Retinal pigment epithelial cell (primary cell): ENCODE measurements around the gene NCOA1.

Experiments used
- DNase-seq: peaks from one replicate; pipeline ENCODE4 v3.0.0-alpha.2; 2010; ENCODE audit warnings: low read depth
- H3K4me3 ChIP-seq: 2 replicates; pipeline ENCODE4 v1.5.1; 2011; ENCODE audit warnings: mild to moderate bottlenecking, low read length, control low read depth, moderate library complexity
- TF ChIP-seq, protein P1 (sequence below): conservative IDR thresholded peaks from 2 replicates; pipeline ENCODE4 v1.5.1; 2011; ENCODE audit warnings: low read depth, low read length, control low read depth, inconsistent platforms

NCOA1 gene

GRCh38 chr2:24819442-24820174 is 328.6 kb downstream of the NCOA1 start:
- TF ChIP-seq, protein P1, sequence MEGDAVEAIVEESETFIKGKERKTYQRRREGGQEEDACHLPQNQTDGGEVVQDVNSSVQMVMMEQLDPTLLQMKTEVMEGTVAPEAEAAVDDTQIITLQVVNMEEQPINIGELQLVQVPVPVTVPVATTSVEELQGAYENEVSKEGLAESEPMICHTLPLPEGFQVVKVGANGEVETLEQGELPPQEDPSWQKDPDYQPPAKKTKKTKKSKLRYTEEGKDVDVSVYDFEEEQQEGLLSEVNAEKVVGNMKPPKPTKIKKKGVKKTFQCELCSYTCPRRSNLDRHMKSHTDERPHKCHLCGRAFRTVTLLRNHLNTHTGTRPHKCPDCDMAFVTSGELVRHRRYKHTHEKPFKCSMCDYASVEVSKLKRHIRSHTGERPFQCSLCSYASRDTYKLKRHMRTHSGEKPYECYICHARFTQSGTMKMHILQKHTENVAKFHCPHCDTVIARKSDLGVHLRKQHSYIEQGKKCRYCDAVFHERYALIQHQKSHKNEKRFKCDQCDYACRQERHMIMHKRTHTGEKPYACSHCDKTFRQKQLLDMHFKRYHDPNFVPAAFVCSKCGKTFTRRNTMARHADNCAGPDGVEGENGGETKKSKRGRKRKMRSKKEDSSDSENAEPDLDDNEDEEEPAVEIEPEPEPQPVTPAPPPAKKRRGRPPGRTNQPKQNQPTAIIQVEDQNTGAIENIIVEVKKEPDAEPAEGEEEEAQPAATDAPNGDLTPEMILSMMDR = no peak
- H3K4me3 ChIP-seq = no peak overlapping the region
- DNase-seq = no peak

GRCh38 chr2:24820175-24820513 is 329.1 kb downstream of the NCOA1 start:
- H3K4me3 ChIP-seq = no peak overlapping the region
- TF ChIP-seq, protein P1 = no peak
- DNase-seq = no peak
